GM21529 (cell line): ENCODE measurements around the gene SPEG.

Source experiments
- ATAC-seq: cut with Tn5 transposase; IDR thresholded peaks from one replicate; pipeline ENCODE4 v1.9.1; 2021; ENCODE audit not compliant: unreplicated experiment

Gene SPEG

DNA sequence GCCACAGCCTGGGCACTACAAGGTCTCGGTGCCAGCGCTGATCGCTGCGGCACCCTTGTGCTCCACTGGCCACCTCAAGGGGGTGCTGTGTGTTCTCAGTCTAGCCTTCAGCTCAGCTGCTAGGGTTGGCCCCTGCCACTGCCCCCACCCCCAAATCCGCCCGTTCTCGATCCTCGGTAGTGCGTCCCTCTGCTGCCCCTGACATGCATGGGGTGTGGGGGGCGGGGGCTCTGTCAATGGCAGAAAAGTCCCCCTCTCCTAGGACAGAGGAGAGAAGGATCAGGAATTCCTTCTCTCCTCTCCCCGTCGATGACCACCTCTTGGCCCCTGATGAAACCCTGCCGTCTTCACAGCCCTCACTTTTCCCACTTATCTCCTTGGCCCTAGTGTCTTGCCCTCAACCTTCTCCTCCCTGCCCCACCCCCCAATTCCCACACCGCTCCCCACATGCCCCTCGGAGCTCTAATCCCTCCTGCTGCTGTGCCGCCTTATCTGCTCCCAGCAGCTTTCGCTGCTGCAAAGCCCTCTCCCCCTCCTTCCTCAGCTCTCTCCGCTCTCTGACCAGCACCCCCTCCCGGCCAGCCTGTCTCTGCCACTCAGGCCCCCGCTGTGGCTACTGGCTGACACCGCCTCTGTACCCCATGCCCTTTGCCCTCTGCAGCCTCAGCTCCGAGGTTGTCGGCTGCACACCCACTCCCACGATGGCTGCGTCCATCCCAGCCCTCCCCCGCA, 75.3 kb downstream of the SPEG start:
- peak; percentile 75 for ATAC-seq

DNA sequence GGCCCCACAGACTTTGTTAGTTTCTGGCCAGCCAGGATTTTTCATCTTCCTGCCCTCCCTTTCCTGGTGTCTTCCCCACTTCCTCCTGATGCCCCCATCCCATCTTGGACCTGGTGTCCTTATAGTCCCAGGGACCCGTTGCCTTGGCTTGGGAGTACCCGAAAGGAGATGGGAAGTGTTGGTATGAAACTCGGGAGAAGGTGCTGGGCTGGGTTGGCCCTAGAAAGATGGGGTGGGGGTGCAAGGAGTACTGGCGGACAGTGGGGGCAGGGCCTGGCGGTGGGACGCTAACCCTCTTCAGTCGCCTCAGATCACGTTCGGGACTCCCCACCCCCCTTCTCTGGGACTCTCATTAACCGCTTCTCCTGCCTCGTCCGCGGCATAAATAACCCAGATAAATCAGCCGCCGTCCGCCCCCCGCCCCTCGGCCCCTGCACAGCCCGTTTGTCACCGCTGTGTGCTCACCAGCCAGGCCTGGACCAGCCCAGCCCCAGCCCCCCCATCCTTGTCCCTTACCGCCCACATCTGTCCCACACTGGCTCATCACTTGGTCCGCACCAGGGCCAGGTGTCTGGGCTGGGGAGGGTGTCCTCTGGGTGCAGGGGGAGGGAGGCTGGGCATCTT, 76.0 kb downstream of the SPEG start:
- no peak for ATAC-seq

DNA sequence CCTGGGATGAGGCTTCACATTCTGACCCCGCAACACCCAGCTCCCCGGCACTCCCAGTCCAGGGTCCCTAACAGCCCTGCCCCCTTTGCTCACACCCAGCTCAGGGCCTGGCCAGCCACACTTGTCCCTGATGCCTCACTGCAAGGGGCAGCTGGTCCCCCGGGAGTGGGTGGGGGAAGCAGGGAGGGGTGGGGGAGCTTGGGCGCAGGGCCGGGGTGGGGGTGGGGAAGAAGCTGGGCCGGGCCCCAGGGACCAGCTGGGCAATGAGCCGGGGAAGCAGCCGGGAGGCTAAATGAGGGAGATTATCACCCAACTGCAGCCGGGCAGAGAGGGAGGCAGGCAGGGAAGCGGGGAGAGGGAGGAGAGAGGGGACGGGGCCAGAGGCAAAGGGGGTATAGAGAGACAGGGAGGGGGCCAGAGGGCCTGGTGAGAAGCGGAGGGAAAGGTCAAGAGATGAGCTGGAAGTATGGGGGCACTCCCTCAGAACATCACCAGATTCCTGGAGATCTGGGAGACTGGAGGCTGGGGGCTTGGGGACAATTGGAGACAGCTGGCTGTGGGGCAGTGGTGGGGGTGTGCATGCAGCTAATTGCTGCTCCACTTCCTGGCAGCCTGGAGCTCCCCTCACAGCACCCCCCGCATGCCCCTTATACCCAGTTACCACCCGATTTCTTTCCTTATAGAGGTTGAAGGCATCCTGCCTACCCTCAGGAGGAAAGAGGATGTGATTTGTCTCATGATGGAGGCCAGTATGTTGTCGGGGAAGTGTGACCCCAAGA, 77.1 kb downstream of the SPEG start:
- no peak for ATAC-seq

- no peak for ATAC-seq
Observed at GRCh38 chr2:219512524-219513216, 78.0 kb downstream of the SPEG start.

DNA sequence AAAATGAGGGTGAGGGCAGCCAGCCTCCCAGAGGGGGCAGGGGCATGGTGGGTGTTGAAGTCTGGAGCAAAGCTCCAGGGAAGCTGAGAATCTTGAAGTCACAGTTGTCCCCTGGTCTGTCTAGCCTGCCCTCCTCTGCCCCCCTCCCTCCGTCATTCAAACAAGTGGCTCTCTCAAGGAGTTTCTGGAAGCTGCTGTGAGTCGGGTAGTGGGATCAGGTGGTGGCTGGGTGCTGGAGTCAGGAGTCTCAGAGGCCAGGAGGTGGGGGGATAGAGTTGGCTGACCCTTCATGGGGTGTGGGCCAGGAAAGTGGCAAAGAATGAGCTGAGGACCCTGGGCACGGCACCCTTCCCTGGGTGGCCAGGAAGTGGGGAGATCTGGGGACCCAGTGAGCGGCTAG, 79.1 kb downstream of the SPEG start:
- ATAC-seq: no peak

DNA sequence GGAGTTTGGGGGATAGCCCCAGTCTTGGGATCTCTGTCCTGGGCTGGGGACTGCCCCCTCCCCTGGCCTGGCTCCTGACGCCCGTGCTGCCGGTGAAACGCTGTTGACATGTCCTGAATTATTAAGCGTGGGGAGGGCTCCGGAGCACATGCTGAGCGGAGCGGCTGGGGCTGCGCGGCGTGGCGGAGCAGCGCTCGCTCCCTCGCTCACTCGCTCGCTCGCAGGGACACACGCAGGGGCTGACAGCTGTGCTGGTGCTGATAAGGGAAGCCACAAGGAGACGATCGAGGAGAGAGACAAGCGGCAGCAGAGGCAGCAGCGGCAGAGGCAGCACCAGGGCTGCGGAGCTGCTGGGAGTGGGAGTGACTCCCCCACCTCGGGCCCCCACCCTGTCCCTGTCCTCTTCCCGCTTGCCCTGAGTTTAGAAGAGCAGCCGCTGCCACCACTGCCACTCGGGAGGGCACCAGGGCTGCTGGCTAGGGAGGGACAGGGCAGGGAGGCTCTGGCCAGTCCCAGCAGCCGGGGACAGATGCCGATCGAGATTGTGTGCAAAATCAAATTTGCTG, 79.6 kb downstream of the SPEG start, which contains the start of gene ASIC4:
TSS of gene ASIC4 (plus strand) at position 287 of the 566 bp plus-strand sequence. CDS start at position 530, 243 bp downstream.
- no peak for ATAC-seq

DNA sequence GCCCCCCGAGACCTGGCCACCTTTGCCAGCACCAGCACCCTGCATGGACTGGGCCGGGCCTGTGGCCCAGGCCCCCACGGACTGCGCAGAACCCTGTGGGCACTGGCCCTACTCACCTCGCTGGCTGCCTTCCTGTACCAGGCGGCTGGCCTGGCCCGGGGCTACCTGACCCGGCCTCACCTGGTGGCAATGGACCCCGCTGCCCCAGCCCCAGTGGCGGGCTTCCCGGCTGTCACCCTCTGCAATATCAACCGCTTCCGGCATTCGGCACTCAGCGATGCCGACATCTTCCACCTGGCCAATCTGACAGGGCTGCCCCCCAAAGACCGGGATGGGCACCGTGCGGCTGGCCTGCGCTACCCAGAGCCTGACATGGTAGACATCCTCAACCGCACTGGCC, 80.2 kb downstream of the SPEG start:
- ATAC-seq: no peak

- no peak for ATAC-seq
Observed at GRCh38 chr2:219515874-219516629, 81.4 kb downstream of the SPEG start.

DNA sequence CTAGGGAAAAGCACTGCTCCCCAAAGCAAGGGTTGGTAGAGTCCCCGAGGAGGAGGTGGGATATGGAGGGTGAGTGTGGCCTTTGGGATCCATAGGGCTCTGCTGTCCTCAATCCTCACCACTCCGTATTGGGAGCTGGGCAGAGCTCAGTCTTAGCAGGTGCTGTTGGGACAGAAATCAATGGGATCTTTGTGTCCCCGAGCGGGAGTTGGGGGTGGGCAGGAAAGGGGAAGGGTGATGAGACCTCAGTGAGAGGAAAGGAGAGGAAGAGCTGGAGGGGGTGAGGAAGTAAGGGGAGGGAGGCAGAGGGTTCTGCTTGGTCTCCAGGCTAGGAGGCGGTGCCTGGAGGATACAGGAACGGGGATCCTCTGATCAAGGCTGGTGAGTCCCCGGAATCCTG, 82.2 kb downstream of the SPEG start:
- ATAC-seq: no peak

DNA sequence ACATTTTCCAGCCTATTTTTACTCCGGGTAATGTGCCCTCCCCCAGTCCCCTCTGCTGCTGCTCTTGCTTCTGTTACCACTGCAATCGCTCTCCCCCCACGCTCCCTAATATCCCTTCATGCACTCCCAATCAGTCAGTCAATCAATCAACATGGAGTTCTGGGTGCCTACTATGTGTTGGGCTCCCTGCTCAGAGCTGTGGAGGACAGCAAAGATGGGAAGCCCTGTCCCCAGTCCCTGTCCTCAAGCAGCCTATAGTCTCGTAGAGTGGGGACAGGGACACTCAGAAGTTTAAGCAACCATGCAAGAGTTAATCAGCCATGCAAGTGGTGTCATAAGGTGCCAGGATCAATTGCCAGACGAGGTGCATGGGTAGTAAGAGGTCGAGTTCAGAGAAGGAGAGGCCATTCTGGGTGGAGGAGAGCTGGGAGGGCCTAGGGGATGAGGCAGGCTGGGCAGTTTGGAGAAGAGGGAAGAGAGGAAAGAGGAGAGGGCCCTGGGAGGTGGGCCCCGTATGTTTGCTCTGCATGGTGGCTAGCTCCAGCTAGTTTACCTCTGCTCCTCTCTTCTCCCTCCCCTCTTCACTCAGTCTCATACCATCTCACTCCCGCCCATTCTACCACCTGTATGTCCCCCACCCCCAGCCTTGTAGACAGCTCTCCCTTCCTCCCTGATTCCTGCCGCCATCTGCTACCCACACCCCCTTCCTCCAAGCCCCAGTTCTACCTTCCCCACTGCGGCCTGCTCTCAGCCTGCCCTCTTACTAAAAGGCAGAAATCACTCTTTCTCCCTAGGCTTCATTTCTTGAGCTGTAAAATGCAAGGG, 83.5 kb downstream of the SPEG start:
- ATAC-seq: no peak

- no peak for ATAC-seq
Observed at GRCh38 chr2:219519526-219519916, 84.9 kb downstream of the SPEG start.

GRCh38 chr2:219520079-219520478, 85.4 kb downstream of the SPEG start:
- no peak for ATAC-seq

DNA sequence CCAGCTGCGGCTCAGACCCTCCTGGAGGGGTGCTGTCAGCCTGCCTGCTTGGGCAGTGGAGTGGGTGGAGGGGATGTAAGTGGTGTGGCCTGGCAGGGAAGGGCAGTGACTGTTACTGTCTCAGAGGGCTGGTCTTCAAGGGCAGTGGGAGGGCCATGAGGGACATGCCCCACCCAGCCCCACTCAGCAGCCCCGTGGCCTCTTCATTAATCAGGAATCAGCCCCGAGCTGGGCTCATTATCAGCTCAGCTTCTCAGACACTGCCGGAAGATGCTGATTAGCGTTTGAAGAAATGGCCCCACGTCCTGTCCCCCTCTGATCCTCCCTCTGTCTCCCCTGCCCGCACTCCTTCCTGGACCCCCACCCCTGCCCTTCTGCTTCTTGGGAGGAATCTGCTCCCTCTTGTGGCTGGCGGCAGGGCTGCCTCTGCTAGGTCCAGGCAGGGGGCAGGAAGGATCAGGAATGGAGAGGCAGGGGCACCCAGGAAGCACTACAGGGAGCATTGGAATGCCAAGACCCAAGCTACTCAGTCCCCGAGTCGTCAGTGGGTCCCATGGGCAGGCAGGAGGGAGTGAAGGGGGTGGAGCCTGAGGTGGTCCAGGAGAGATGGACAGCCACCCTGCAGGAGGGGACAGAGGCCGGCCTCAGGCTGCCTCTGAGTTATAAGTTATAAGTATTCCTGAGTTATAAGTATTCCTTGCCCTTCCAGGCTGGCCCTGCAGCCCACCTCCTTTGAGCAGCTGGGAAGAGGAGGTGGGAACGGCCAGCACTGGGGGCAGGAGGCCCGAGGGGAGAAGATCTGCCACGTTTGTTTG, 86.6 kb downstream of the SPEG start:
- no peak for ATAC-seq

- no peak for ATAC-seq
Observed at GRCh38 chr2:219522111-219523030, 87.7 kb downstream of the SPEG start.

- no peak for ATAC-seq
Observed at GRCh38 chr2:219523031-219523671, 88.5 kb downstream of the SPEG start.

- ATAC-seq: no peak
Observed at GRCh38 chr2:219524817-219525216, 90.2 kb downstream of the SPEG start.
